HG03060 (cell line): ENCODE measurements around the gene PTPN20.

Source experiments
- ATAC-seq: cut with Tn5 transposase; IDR thresholded peaks from one replicate; pipeline ENCODE4 v1.9.1; 2021; ENCODE audit warnings: low read depth, moderate number of reproducible peaks; ENCODE audit not compliant: unreplicated experiment

Gene PTPN20

DNA sequence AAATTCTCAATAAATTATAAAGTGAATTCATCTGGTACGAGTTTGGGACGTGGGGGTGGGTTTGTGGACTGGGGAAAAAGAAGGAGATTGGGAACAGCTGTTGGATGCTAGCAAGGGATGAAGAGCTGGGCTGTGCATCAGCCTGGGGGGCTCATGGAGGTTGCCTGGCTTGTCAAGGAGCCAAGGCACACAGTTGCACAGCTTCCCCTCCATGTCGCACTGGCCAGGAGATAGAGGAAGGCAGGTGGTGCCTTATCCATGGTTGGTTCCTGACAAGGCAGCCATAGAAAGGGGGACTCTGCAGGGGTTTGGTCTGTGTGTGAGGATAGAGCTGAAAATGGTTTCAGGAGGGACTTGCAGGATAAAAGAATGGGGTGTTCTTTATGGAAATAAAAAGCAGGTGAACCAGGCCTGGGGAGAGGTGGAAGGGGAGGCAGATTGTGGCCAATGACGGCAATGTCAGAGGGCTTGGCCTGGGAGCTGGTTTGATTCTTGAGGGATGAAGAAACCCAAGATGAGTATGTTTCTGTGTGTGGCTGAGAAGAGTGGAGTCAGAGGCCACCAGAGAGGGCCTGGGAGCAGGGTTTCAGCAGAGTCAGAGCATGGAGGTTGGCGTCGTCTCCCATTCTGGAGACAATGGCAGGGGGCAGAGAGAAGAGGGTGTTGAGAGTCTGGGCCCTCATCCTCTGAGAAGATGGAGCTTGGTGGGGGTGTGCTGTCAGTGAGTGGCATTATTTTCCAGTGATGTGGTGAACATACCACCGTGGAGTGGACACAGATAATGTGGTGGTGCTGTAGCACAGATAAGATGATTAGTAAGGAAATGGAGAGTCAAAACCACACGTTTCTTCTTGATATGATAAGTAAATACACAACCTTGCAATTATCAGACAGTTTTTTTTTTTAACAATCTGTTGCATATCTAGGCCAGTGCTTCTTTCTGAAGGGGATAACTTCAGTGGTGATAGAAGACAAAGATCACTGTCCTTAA lies 108.2 kb downstream of the PTPN20 start:
- ATAC-seq, result no peak

DNA sequence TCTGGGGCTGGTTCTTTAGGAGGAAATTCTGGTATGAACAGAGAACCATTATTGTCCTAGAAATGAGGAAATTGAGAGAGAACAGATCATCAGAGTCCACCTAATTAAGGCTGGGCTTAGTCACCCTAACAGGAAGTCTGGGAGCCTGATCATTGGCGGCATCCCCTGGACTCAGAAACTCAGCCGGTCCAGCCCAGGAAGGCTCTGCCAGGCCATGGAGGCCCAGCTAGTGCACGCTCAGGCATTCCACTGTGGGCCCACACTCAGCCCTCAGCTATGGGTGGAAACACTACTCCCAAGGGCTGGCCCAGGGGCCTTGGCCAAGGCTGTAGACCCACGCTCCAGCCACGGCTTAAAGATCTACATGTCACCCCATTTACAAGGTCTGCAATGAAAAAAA lies 109.2 kb downstream of the PTPN20 start:
- no peak for ATAC-seq

- ATAC-seq, result no peak
These were observed 110.6 kb downstream of the PTPN20 start for GRCh38 chr10:47021850-47022249.

GRCh38 chr10:47022311-47023131 lies 111.3 kb downstream of the PTPN20 start:
- ATAC-seq, result no peak

- no peak for ATAC-seq
These were observed 112.2 kb downstream of the PTPN20 start for GRCh38 chr10:47023237-47024045.

GRCh38 chr10:47024046-47024322 lies 112.8 kb downstream of the PTPN20 start:
- no peak for ATAC-seq

DNA sequence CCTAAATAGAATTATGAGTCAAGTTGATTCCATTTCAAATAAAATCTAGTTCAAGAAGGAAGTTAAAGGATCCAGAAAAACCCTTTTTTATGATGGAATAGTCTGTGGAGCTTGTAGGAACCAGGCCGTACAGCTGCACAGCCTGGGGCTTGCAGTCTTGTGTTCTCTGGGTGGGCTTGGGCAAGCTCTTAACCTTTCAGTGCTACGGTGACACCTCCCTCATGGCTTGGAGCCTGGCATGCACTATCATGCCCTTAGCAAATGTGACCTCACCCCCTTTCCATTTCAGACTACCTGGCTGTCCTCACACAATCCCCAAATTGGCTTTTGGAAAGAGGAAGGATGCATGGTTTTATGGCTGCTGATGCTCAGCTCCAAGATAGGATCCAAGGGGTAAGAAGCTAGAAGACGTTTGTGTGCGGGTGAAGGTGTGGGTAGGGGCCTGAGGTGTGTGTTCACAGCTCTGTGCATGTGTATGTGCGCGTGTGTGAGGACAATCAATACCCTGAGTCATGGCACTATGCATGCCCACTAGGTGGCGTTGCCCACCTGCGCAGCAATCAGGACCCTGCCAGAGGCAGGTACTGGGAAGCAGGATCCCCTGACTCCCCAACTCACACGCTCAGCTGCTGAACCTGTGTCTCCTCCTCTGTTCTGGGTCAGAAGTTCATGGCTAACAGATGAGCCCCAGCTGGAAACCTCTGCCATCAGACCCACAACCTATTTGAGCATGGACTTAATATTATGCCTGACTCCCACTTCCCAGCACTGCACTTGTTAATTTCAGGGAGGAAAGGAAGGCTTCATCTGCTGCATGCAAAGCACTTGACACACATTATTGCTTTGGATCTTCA lies 113.4 kb downstream of the PTPN20 start:
- ATAC-seq, result no peak

DNA sequence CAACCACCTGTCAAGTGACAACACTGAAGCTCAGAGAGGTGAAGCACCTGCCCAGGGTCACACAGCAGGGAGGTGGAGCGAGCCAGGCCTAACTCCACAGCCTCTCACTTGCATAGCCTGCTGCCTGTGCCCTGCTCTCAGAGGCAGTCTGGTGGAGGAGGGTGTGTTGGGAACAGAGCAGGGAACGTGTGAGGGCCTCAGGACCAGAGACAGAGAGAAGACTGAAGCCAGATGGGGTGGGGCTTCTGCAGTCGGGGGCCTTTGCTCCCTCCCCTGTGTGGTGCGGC lies 114.0 kb downstream of the PTPN20 start:
- ATAC-seq, result no peak

- ATAC-seq, result no peak
These were observed 114.5 kb downstream of the PTPN20 start for GRCh38 chr10:47025540-47026300.

DNA sequence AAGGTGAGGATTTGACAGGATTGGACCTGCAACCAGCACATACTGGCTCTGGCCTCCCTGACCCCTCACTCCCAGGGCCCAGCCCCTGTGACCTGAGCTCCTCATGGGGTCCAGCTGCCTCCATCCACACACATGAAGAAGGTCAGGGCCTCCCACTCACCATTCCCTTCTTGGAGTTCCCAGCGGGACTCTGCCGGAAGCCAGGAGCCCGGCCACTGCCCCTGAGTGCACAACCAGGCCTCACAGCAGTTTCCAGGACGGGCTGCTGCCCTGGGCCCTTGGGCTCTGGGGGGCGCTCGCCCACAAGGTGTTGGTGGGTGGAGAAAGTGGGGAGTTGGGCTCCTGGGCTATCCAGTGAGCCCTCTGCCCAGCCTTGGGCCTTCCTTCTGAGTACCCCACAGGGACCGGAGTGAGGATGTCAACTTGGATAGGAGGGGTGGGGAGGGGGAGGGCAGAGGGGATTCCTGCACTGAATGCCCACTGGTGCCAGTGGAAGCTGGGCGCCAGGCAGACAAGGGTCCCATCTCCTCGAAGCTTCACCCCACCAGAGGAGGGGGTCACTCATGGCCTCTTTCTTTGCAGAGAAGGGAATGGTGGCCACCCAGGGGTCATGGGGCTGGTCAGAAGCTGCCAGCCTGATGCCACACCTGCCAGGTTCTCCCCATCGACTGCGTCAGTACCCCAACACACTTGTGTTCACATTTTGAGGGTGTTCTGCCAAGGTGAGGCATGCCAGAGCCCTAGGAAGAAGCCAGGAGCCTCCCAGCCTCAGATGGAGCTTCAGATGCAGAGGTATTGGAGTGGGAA lies 115.3 kb downstream of the PTPN20 start:
- no peak for ATAC-seq

GRCh38 chr10:47027108-47027783 lies 116.0 kb downstream of the PTPN20 start:
- no peak for ATAC-seq

GRCh38 chr10:47027784-47028260 lies 116.6 kb downstream of the PTPN20 start:
- no peak for ATAC-seq

- no peak for ATAC-seq
These were observed 117.2 kb downstream of the PTPN20 start for GRCh38 chr10:47028466-47028865.

- no peak for ATAC-seq
These were observed 118.2 kb downstream of the PTPN20 start for GRCh38 chr10:47029181-47030009.

GRCh38 chr10:47030191-47030703 lies 119.0 kb downstream of the PTPN20 start:
- ATAC-seq, result no peak

GRCh38 chr10:47031211-47031900 lies 120.1 kb downstream of the PTPN20 start:
- no peak for ATAC-seq
